ENCODE results near the gene S1PR1. TPM values are rescaled to one million over a fixed set of nuclear protein-coding genes. Genes with fewer than 3 reads are reported as not detected.
"Not testable (repeated sequence)": the region's sequence is repeated elsewhere in the genome, so short reads cannot be mapped to it uniquely, and the experiment has no call there.

S1PR1 gene
- total and polyA plus RNA-seq, 10 donors, result 42.5 to 219 (median 122) TPM

GRCh38 chr1:101203820-101204540, 32.8 kb upstream of the S1PR1 start:
- intact Hi-C loops (cut with DNase I; ENCODE audit: low total_unique reads), result no loop called here
- Histone ChIP-seq H3K36me3 (no peaks in the 10 kb centered on the region), H3K9me3 (no peaks in the 10 kb centered on the region), H3K4me1 (no peaks in the 10 kb centered on the region), H3K27ac (no peak overlapping the region), H3K27me3 (replicated peaks in 1 of 7) (no peaks in the 10 kb centered on the region), H3K4me3 (no peak overlapping the region)
- TF ChIP-seq POLR2AphosphoS5 (IDR thresholded peaks at IDR 0.05) (no peak), POLR2A (IDR thresholded peaks at IDR 0.05) (no peak)
- DNase-seq, result no peak
- 84 to 86% (median 85%) methylated on average over 6 of the region's 6 CpGs for WGBS, 5 donors

GRCh38 chr1:101205457-101205856, 31.4 kb upstream of the S1PR1 start:
- DNase-seq, result no peak
- TF ChIP-seq CTCF (IDR thresholded peaks at IDR 0.05 in 8 of 11, conservative IDR thresholded peaks at IDR 0.05 in 3 of 11) (no peak), POLR2AphosphoS5 (IDR thresholded peaks at IDR 0.05) (no peak), POLR2A (IDR thresholded peaks at IDR 0.05) (no peak)
- intact Hi-C loops (cut with DNase I; ENCODE audit: low total_unique reads), result no loop called here
- no peaks in the 10 kb centered on the region for H3K4me1 ChIP-seq
- H3K27me3 ChIP-seq (replicated peaks in 1 of 7), result no peaks in the 10 kb centered on the region
- H3K27ac ChIP-seq, result no peak overlapping the region
- H3K9me3 ChIP-seq, result no peaks in the 10 kb centered on the region
- H3K36me3 ChIP-seq, result no peaks in the 10 kb centered on the region
- H3K4me3 ChIP-seq, result no peak overlapping the region

GRCh38 chr1:101206139-101206538, 30.7 kb upstream of the S1PR1 start:
- H3K9me3 ChIP-seq; H3K36me3 ChIP-seq; H3K4me3 ChIP-seq; H3K4me1 ChIP-seq; H3K27ac ChIP-seq; H3K27me3 ChIP-seq (replicated peaks in 1 of 7); DNase-seq; intact Hi-C loops (cut with DNase I; ENCODE audit: low total_unique reads): not testable (repeated sequence)
- 65 to 81% (median 72%) methylated on average over 4 of the region's 4 CpGs for WGBS, 5 donors

GRCh38 chr1:101207271-101207670, 29.5 kb upstream of the S1PR1 start:
- H3K9me3 ChIP-seq; intact Hi-C loops (cut with DNase I; ENCODE audit: low total_unique reads); H3K4me1 ChIP-seq; H3K36me3 ChIP-seq; H3K4me3 ChIP-seq; DNase-seq; H3K27ac ChIP-seq; H3K27me3 ChIP-seq (replicated peaks in 1 of 7): not testable (repeated sequence)
- 95 to 97% (median 97%) methylated on average over 9 of the region's 9 CpGs for WGBS, 5 donors

- Histone ChIP-seq H3K27me3 (replicated peaks in 1 of 7) (no peaks in the 10 kb centered on the region), H3K9me3 (no peaks in the 10 kb centered on the region), H3K36me3 (no peaks in the 10 kb centered on the region), H3K4me1 (no peaks in the 10 kb centered on the region), H3K27ac (no peak overlapping the region), H3K4me3 (no peak overlapping the region)
- TF ChIP-seq CTCF (IDR thresholded peaks at IDR 0.05 in 8 of 11, conservative IDR thresholded peaks at IDR 0.05 in 3 of 11) (no peak), POLR2A (IDR thresholded peaks at IDR 0.05) (no peak), POLR2AphosphoS5 (IDR thresholded peaks at IDR 0.05) (no peak)
- intact Hi-C loops (cut with DNase I; ENCODE audit: low total_unique reads), result no loop called here
- WGBS, 5 donors, result 93 to 96% (median 95%) methylated on average over 2 of the region's 2 CpGs
- no peak for DNase-seq
Measured at GRCh38 chr1:101207891-101208290, 28.9 kb upstream of the S1PR1 start.
